Upper lobe of left lung (tissue), 4 donors: Measurements from ENCODE around the gene LDB2.

Experiments
- EP300 ChIP-seq, 4 donors: sonication (generic); formaldehyde crosslinking; IDR thresholded peaks; one replicate each; pipeline ENCODE4 v1.5.1; 2017; ENCODE audit warnings: antibody characterized with exemption in 4 of 4, control low read depth in 2 of 4
- POLR2A ChIP-seq, 4 donors: fragments of 450-650 bp; IDR thresholded peaks; one replicate each; pipeline ENCODE4 v1.5.1; 2016 to 2017; ENCODE audit warnings: antibody characterized with exemption in 4 of 4, mild to moderate bottlenecking in 2 of 4
- POLR2AphosphoS5 ChIP-seq, 2 donors: sonication (generic); formaldehyde crosslinking; IDR thresholded peaks; one replicate each; pipeline ENCODE4 v1.5.1; 2017; ENCODE audit warnings: antibody characterized with exemption in 2 of 2
- TF ChIP-seq, protein P1 (sequence below), 6 experiments: fragments of 450-650 bp in 4 of 6; fragments of 200-600 bp in 2 of 6; sonication (generic) in 2 of 6; IDR thresholded peaks; one replicate each; pipeline ENCODE4 v1.5.1; 2016 to 2019; ENCODE audit warnings: antibody characterized with exemption in 6 of 6

DNA sequence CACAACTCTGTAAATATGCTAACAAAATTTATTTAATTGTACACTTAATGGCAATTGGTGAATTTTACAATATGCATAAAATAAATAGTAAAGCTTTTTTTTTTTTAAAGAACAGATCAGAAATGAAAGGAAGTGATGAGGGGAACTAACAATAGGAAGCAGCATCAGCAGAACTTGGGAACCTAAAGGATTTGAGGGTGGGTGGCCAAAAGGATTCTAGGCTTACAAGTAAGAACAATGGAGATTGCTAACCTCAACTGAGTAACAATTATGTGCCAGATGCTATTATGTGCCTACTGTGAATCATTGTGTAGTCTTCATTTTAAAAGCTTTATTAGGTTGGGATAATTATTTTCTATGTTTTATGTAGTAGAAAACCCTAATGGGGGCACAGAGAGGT lies 185.2 kb downstream of the LDB2 start:
- TF ChIP-seq, protein P1, sequence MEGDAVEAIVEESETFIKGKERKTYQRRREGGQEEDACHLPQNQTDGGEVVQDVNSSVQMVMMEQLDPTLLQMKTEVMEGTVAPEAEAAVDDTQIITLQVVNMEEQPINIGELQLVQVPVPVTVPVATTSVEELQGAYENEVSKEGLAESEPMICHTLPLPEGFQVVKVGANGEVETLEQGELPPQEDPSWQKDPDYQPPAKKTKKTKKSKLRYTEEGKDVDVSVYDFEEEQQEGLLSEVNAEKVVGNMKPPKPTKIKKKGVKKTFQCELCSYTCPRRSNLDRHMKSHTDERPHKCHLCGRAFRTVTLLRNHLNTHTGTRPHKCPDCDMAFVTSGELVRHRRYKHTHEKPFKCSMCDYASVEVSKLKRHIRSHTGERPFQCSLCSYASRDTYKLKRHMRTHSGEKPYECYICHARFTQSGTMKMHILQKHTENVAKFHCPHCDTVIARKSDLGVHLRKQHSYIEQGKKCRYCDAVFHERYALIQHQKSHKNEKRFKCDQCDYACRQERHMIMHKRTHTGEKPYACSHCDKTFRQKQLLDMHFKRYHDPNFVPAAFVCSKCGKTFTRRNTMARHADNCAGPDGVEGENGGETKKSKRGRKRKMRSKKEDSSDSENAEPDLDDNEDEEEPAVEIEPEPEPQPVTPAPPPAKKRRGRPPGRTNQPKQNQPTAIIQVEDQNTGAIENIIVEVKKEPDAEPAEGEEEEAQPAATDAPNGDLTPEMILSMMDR (IDR thresholded peaks at IDR 0.05), result no peak
- TF ChIP-seq POLR2A (IDR thresholded peaks at IDR 0.05) (no peak), EP300 (IDR thresholded peaks at IDR 0.05) (no peak), POLR2AphosphoS5 (IDR thresholded peaks at IDR 0.05) (no peak)
